SK-N-SH (cell line): ENCODE data around the gene RNASE8. TPM values are rescaled to one million over a fixed set of nuclear protein-coding genes. Genes with fewer than 3 reads are reported as not detected.
"Not testable (repeated sequence)": the region's sequence is repeated elsewhere in the genome, so short reads cannot be mapped to it uniquely, and the experiment has no call there.

ENCODE experiments used
- CTCF ChIA-PET: fragments of 300-600, 350-600 bp; formaldehyde crosslinking; extraction: SDS; loops from one replicate; lab custom pipeline; 2021; lab: Yijun Ruan, JAX
- POLR2A ChIA-PET: fragments of 350-600 bp; sonication (Branson Sonifier 250); formaldehyde crosslinking; extraction: SDS; loops from one replicate; lab custom pipeline; 2020; ENCODE audit warnings: antibody characterized with exemption, inconsistent platforms; lab: Yijun Ruan, JAX
- DNase-seq: peaks from one replicate; pipeline ENCODE4 v3.0.0; 2012
- H2AFZ ChIP-seq: fragments of 200-600 bp; sonication (generic); 2 replicates; pipeline ENCODE4 v1.8.1; 2016; ENCODE audit warnings: antibody characterized with exemption, mild to moderate bottlenecking, low read depth
- H3F3A ChIP-seq: fragments of 200-600 bp; sonication (generic); replicated peaks from 2 replicates; pipeline ENCODE3; 2016; ENCODE audit warnings: antibody characterized with exemption, mild to moderate bottlenecking; ENCODE audit not compliant: insufficient read depth
- H3K27ac ChIP-seq, 2 experiments: fragments of 200-500 bp in 1 of 2; fragments of 200-600 bp in 1 of 2; sonication (Bioruptor generic) in 1 of 2; sonication (generic), shearing (Covaris generic) in 1 of 2; 2 replicates each; pipeline versions ENCODE4 v1.5.1 to v1.6.1; 2014 to 2016; ENCODE audit warnings: low read depth in 2 of 2, inconsistent platforms in 1 of 2, low read length in 1 of 2, mild to moderate bottlenecking in 1 of 2, mixed read lengths in 1 of 2
- H3K27me3 ChIP-seq: fragments of 200-600 bp; sonication (generic), shearing (Covaris generic); 2 replicates; pipeline ENCODE4 v1.6.1; 2016; ENCODE audit warnings: mixed run types; ENCODE audit not compliant: insufficient read depth
- H3K36me3 ChIP-seq, 2 experiments: fragments of 200-500 bp in 1 of 2; fragments of 200-600 bp in 1 of 2; sonication (Bioruptor generic) in 1 of 2; sonication (generic) in 1 of 2; replicated peaks in 1 of 2; 2 replicates each; pipeline versions ENCODE3 to v1.5.1; 2014 to 2016; ENCODE audit warnings: low read length in 1 of 2, mild to moderate bottlenecking in 1 of 2; ENCODE audit not compliant: insufficient read depth in 2 of 2, control insufficient read depth in 1 of 2
- H3K4me1 ChIP-seq, 2 experiments: fragments of 200-500 bp in 1 of 2; fragments of 200-600 bp in 1 of 2; sonication (Bioruptor generic) in 1 of 2; sonication (generic), shearing (Covaris generic) in 1 of 2; 2 replicates each; pipeline versions ENCODE4 v1.5.1 to v1.6.1; 2014 to 2016; ENCODE audit warnings: low read depth in 1 of 2, low read length in 1 of 2, mixed run types in 1 of 2; ENCODE audit not compliant: insufficient read depth in 2 of 2, control insufficient read depth in 1 of 2
- H3K4me2 ChIP-seq: fragments of 200-600 bp; sonication (generic), shearing (Covaris generic); 2 replicates; pipeline ENCODE4 v1.6.1; 2017; ENCODE audit warnings: mixed run types
- H3K4me3 ChIP-seq, 2 experiments: fragments of 200-500 bp in 1 of 2; fragments of 200-600 bp in 1 of 2; sonication (Bioruptor generic) in 1 of 2; sonication (generic), shearing (Covaris generic) in 1 of 2; 2 replicates each; pipeline versions ENCODE4 v1.5.1 to v1.8.1; 2014 to 2016; ENCODE audit warnings: low read depth in 2 of 2, inconsistent platforms in 1 of 2, low read length in 1 of 2, mild to moderate bottlenecking in 1 of 2, mixed read lengths in 1 of 2, moderate library complexity in 1 of 2
- H3K79me2 ChIP-seq: fragments of 200-600 bp; sonication (generic); 2 replicates; pipeline ENCODE4 v1.8.1; 2017; ENCODE audit warnings: mild to moderate bottlenecking; ENCODE audit not compliant: insufficient read depth
- H3K9ac ChIP-seq: fragments of 200-600 bp; sonication (generic); 2 replicates; pipeline ENCODE4 v1.6.1; 2017; ENCODE audit warnings: mixed run types
- H3K9me2 ChIP-seq: fragments of 200-600 bp; sonication (generic); 2 replicates; pipeline ENCODE4 v1.6.1; 2017; ENCODE audit warnings: mixed run types
- H3K9me3 ChIP-seq: fragments of 200-600 bp; sonication (generic); 2 replicates; pipeline ENCODE4 v1.6.1; 2017; ENCODE audit warnings: mixed run types, mild to moderate bottlenecking, moderate library complexity
- H4K20me1 ChIP-seq: fragments of 200-600 bp; sonication (generic); 2 replicates; pipeline ENCODE4 v1.6.1; 2017; ENCODE audit warnings: mild to moderate bottlenecking, mixed run types; ENCODE audit not compliant: insufficient read depth
- CTCF ChIP-seq: fragments of 200-600 bp; sonication (generic); IDR thresholded peaks from 2 replicates; pipeline ENCODE4 v1.6.1; 2017; ENCODE audit warnings: antibody characterized with exemption, mild to moderate bottlenecking, moderate library complexity
- ELF1 ChIP-seq: IDR thresholded peaks from 2 replicates; pipeline ENCODE4 v1.4.0; 2012
- FOSL2 ChIP-seq: IDR thresholded peaks from 2 replicates; pipeline ENCODE4 v1.4.0; 2012; ENCODE audit warnings: low read depth, mild to moderate bottlenecking, moderate library complexity, borderline replicate concordance
- JUND ChIP-seq: IDR thresholded peaks from 2 replicates; pipeline ENCODE4 v1.4.0; 2012
- MAX ChIP-seq: IDR thresholded peaks from 2 replicates; pipeline ENCODE4 v1.4.0; 2012; ENCODE audit warnings: low read depth
- MXI1 ChIP-seq: IDR thresholded peaks from 2 replicates; pipeline ENCODE4 v1.6.1; 2012; ENCODE audit warnings: mild to moderate bottlenecking, low read depth, low read length, improper control_type of control experiment
- NFIC ChIP-seq: IDR thresholded peaks from 2 replicates; pipeline ENCODE4 v1.4.0; 2012; ENCODE audit warnings: borderline replicate concordance
- PBX3 ChIP-seq: IDR thresholded peaks from 2 replicates; pipeline ENCODE4; 2012
- RCOR1 ChIP-seq: fragments of 150-350 bp; IDR thresholded peaks from 2 replicates; pipeline ENCODE4 v1.6.1; 2017; ENCODE audit warnings: antibody characterized with exemption, low read length
- RXRA ChIP-seq: IDR thresholded peaks from 2 replicates; pipeline ENCODE4 v1.4.0; 2012; ENCODE audit warnings: low read depth, mild to moderate bottlenecking, borderline replicate concordance
- SMC3 ChIP-seq: IDR thresholded peaks from 2 replicates; pipeline ENCODE4 v1.6.1; 2012; ENCODE audit warnings: low read depth, low read length, improper control_type of control experiment
- TCF12 ChIP-seq: IDR thresholded peaks from 2 replicates; pipeline ENCODE4 v1.4.0; 2012
- TEAD4 ChIP-seq: IDR thresholded peaks from 2 replicates; pipeline ENCODE4 v1.4.0; 2012; ENCODE audit warnings: mild to moderate bottlenecking, borderline replicate concordance; ENCODE audit not compliant: insufficient read depth
- USF1 ChIP-seq: IDR thresholded peaks from 2 replicates; pipeline ENCODE4 v1.4.0; 2012; ENCODE audit warnings: low read depth, borderline replicate concordance
- USF2 ChIP-seq: fragments of 150-350 bp; IDR thresholded peaks from 2 replicates; pipeline ENCODE4 v1.6.1; 2017; ENCODE audit warnings: antibody characterized with exemption, low read length, low read depth, borderline replicate concordance
- YY1 ChIP-seq: IDR thresholded peaks from 2 replicates; pipeline ENCODE4 v1.4.0; 2012; ENCODE audit warnings: low read depth, mild to moderate bottlenecking
- ZBTB33 ChIP-seq: IDR thresholded peaks from 2 replicates; pipeline ENCODE4 v1.4.0; 2012; ENCODE audit warnings: low read depth, borderline replicate concordance
- WGBS: methylation state at CpG from one replicate; pipeline ENCODE4 v1.1.6; 2017; ENCODE audit warnings: low lambda C conversion rate; 5-methylcytosine and 5-hydroxymethylcytosine counted together
- polyA plus RNA-seq, 3 experiments: library from polyadenylated mRNA; depleted of rRNA; stranded (reverse); fragments of >200 nt; gene quantifications; 2 replicates each; pipeline ENCODE4 v1.2.3, GENCODE V29; 2012

RNASE8 gene
- polyA plus RNA-seq, 1 of the 3 experiments (the other 2 are of a cell fraction), result not detected

GRCh38 chr14:21040941-21041340, 16.7 kb upstream of the RNASE8 start:
- H3K9me3 ChIP-seq, H3K4me2 ChIP-seq, H3K36me3 ChIP-seq, H3K9ac ChIP-seq, H4K20me1 ChIP-seq, H3K79me2 ChIP-seq, H2AFZ ChIP-seq, H3F3A ChIP-seq, H3K9me2 ChIP-seq, DNase-seq, H3K4me3 ChIP-seq, H3K27me3 ChIP-seq, H3K27ac ChIP-seq: not testable (repeated sequence)
- H3K4me1 ChIP-seq, result peaks cover 13 to 20% of the 10 kb centered on the region in 2 experiments; a peak in 3 of 4 replicates
- 66% methylated on average over 3 of the region's 3 CpGs for WGBS
- POLR2A ChIA-PET, result interaction anchor here (2.2 kb wide), 1 partner anchor 26 kb away, joined by 9 read pairs; no protein-coding TSS in a partner anchor
- CTCF ChIA-PET, result interaction anchor here (0.8 to 7.0 kb wide), 15 partner anchors 7 to 71 kb away, joined by 3 to 248 read pairs (median 8); partner anchors contain the start of genes NDRG2, SLC39A2 and TPPP2

GRCh38 chr14:21041676-21042433, 15.8 kb upstream of the RNASE8 start, which contains the start of gene RNASE7:
Gene RNASE7 (plus strand): TSS chr14:21042362. CDS start chr14:21042993, 631 bp downstream.
- no peak for DNase-seq
- ChIA-PET CTCF (interaction anchor here (3.2 to 7.0 kb wide), 3 partner anchors 24 to 62 kb away, joined by 22 to 248 read pairs (median 25); partner anchors contain the start of gene NDRG2), POLR2A (interaction anchor here (2.2 kb wide), 1 partner anchor 27 kb away, joined by 9 read pairs; no protein-coding TSS in a partner anchor)
- H3K79me2 ChIP-seq, result no peaks in the 10 kb centered on the region
- H3K9ac ChIP-seq, result no peak within 1 kb of the TSS
- peak; percentile 68; the same call in 1 of the 2 replicates for TF ChIP-seq FOSL2
- no peak for TF ChIP-seq RCOR1
- peak; percentile 40; the same call in 1 of the 2 replicates for TF ChIP-seq USF1
- no peak for TF ChIP-seq SMC3
- TF ChIP-seq JUND, result peak; percentile 71
- TF ChIP-seq RXRA, result no peak
- TF ChIP-seq MAX, result peak; percentile 83
- no peak for TF ChIP-seq TEAD4
- no peak for TF ChIP-seq MXI1
- peak; percentile 50 for TF ChIP-seq PBX3
- TF ChIP-seq TCF12, result peak; percentile 57; the same call in 1 of the 2 replicates
- TF ChIP-seq USF2, result no peak
- no peak for TF ChIP-seq CTCF
- no peak for TF ChIP-seq ZBTB33
- TF ChIP-seq ELF1, result no peak
- TF ChIP-seq YY1, result no peak
- TF ChIP-seq NFIC, result peak; percentile 57; the same call in 1 of the 2 replicates
- TF ChIP-seq, all 33 proteins: peak for 7
- peaks cover 13 to 20% of the 10 kb centered on the region in 2 experiments; a peak in 3 of 4 replicates for H3K4me1 ChIP-seq
- 57% methylated on average over 10 of the region's 11 CpGs for WGBS
- H3K27ac ChIP-seq, result no peak within 1 kb of the TSS
- no peaks in the 10 kb centered on the region for H3K9me2 ChIP-seq
- no peak within 1 kb of the TSS for H3K4me2 ChIP-seq
- no peaks in the 10 kb centered on the region for H4K20me1 ChIP-seq
- H3K4me3 ChIP-seq, result no peak within 1 kb of the TSS
- H3K27me3 ChIP-seq, result no peaks in the 10 kb centered on the region
- H3F3A ChIP-seq, result no peaks in the 10 kb centered on the region
- no peaks in the 10 kb centered on the region for H3K9me3 ChIP-seq
- H3K36me3 ChIP-seq, result no peaks in the 10 kb centered on the region
- H2AFZ ChIP-seq, result no peak within 1 kb of the TSS
